H1 (cell line): ENCODE data around the gene ATP2A3. TPM values are rescaled to one million over a fixed set of nuclear protein-coding genes. Genes with fewer than 3 reads are reported as not detected.
A peak's percentile ranks its signal among the peaks of the same experiment; 100 is the strongest.

Experiments used
- CTCF ChIA-PET: fragments of 300-600 bp; sonication (Branson Sonifier 250); formaldehyde crosslinking; loops from one replicate; lab custom pipeline; 2021; ENCODE audit not compliant: partially characterized antibody; lab: Charles Lee
- POLR2A ChIA-PET: fragments of 300-600 bp; sonication (Branson Sonifier 250); formaldehyde crosslinking; loops from one replicate; lab custom pipeline; 2021; ENCODE audit warnings: inconsistent platforms; ENCODE audit not compliant: partially characterized antibody; lab: Charles Lee
- DNase-seq, 2 experiments: peaks; one replicate each; pipeline versions ENCODE4 v3.0.0 to v3.0.0-alpha.2; 2010 to 2022; ENCODE audit warnings: low spot score in 2 of 2, low read depth in 1 of 2, mixed read lengths in 1 of 2
- FAIRE-seq: peaks from 2 replicates; lab custom pipeline; 2011; peaks lifted over from hg19 to GRCh38; lab: Jason Lieb, UNC
- H2AFZ ChIP-seq: 2 replicates; pipeline ENCODE4 v1.8.1; 2012; ENCODE audit warnings: low read length, inconsistent platforms
- H2AK5ac ChIP-seq: 2 replicates; pipeline ENCODE4 v1.6.1; 2013; ENCODE audit warnings: low read depth, low read length
- H2BK120ac ChIP-seq: replicated peaks from 2 replicates; pipeline ENCODE3; 2013; ENCODE audit warnings: low read depth, low read length, inconsistent platforms
- H2BK12ac ChIP-seq: 2 replicates; pipeline ENCODE4 v1.6.1; 2013; ENCODE audit warnings: low read depth, low read length
- H2BK15ac ChIP-seq: 2 replicates; pipeline ENCODE4 v1.6.1; 2013; ENCODE audit warnings: low read length
- H2BK20ac ChIP-seq: 2 replicates; pipeline ENCODE4 v1.6.1; 2013; ENCODE audit warnings: low read length
- H2BK5ac ChIP-seq: 2 replicates; pipeline ENCODE4 v1.6.1; 2013; ENCODE audit warnings: low read depth, low read length
- H3K14ac ChIP-seq: 2 replicates; pipeline ENCODE4 v1.6.1; 2013; ENCODE audit warnings: inconsistent platforms; ENCODE audit not compliant: insufficient read length
- H3K18ac ChIP-seq: 2 replicates; pipeline ENCODE4 v1.6.1; 2013; ENCODE audit warnings: low read length; ENCODE audit errors: extremely low read depth
- H3K23ac ChIP-seq: 2 replicates; pipeline ENCODE4 v1.6.1; 2013; ENCODE audit warnings: inconsistent platforms; ENCODE audit not compliant: insufficient read length
- H3K23me2 ChIP-seq: 2 replicates; pipeline ENCODE4 v1.6.1; 2013; ENCODE audit warnings: low read depth, low read length
- H3K27ac ChIP-seq: 2 replicates; pipeline ENCODE4 v1.6.1; 2011; ENCODE audit warnings: low read depth, low read length, inconsistent platforms
- H3K27me3 ChIP-seq, 4 experiments: replicated peaks in 1 of 4; 1 replicate in 1 of 4; 2 replicates in 3 of 4; pipeline versions ENCODE4 v1.6.1 to v1.8.1; 2011 to 2013; ENCODE audit warnings: low read length in 3 of 4, mild to moderate bottlenecking in 3 of 4, inconsistent platforms in 2 of 4, mixed read lengths in 2 of 4, moderate library complexity in 1 of 4; ENCODE audit not compliant: control insufficient read depth in 3 of 4, insufficient read depth in 3 of 4; ENCODE audit errors: extremely low read depth in 1 of 4
- H3K36me3 ChIP-seq, 4 experiments: 2 replicates each; pipeline versions ENCODE4 v1.6.1 to v1.8.1; 2011 to 2013; ENCODE audit warnings: mild to moderate bottlenecking in 4 of 4, low read length in 3 of 4, moderate library complexity in 2 of 4, control low read depth in 1 of 4, inconsistent platforms in 1 of 4; ENCODE audit not compliant: insufficient read depth in 4 of 4, control insufficient read depth in 2 of 4
- H3K4ac ChIP-seq: replicated peaks from 2 replicates; pipeline ENCODE3; 2013; ENCODE audit warnings: low read length, low read depth, mixed read lengths, inconsistent platforms; ENCODE audit not compliant: insufficient read length
- H3K4me1 ChIP-seq, 4 experiments: replicated peaks in 1 of 4; 1 replicate in 1 of 4; 2 replicates in 3 of 4; pipeline versions ENCODE4 v1.6.1 to v1.8.1; 2011 to 2013; ENCODE audit warnings: low read length in 3 of 4, inconsistent platforms in 2 of 4, mixed read lengths in 1 of 4; ENCODE audit not compliant: insufficient read depth in 4 of 4, control insufficient read depth in 3 of 4
- H3K4me2 ChIP-seq, 2 experiments: 2 replicates each; pipeline versions ENCODE4 v1.6.1 to v1.8.1; 2011 to 2013; ENCODE audit warnings: low read depth in 2 of 2, low read length in 2 of 2, control low read depth in 1 of 2, inconsistent platforms in 1 of 2, mild to moderate bottlenecking in 1 of 2; ENCODE audit not compliant: insufficient read depth in 1 of 2
- H3K4me3 ChIP-seq, 4 experiments: fragments of 200-600, 300-600 bp in 1 of 4; sonication (generic), shearing (Covaris generic), sonication (Bioruptor Twin) in 1 of 4; 2 replicates each; pipeline versions ENCODE4 v1.5.1 to v1.8.1; 2011 to 2016; ENCODE audit warnings: low read length in 4 of 4, low read depth in 3 of 4, control low read depth in 2 of 4, inconsistent platforms in 2 of 4, mild to moderate bottlenecking in 2 of 4, mixed read lengths in 1 of 4, moderate library complexity in 1 of 4; ENCODE audit not compliant: insufficient read depth in 2 of 4; ENCODE audit errors: extremely low read depth in 1 of 4
- H3K56ac ChIP-seq: replicated peaks from 2 replicates; pipeline ENCODE3; 2013; ENCODE audit warnings: low read depth, mild to moderate bottlenecking, mixed read lengths, low read length, inconsistent platforms; ENCODE audit not compliant: insufficient read length
- H3K79me1 ChIP-seq: 2 replicates; pipeline ENCODE4 v1.6.1; 2013; ENCODE audit warnings: low read depth, low read length, control low read depth
- H3K79me2 ChIP-seq, 2 experiments: 2 replicates each; pipeline versions ENCODE4 v1.6.1 to v1.8.1; 2012 to 2013; ENCODE audit warnings: low read length in 2 of 2, mild to moderate bottlenecking in 2 of 2, inconsistent platforms in 1 of 2; ENCODE audit not compliant: insufficient read depth in 2 of 2, control insufficient read depth in 1 of 2
- H3K9ac ChIP-seq, 4 experiments: replicated peaks in 1 of 4; 1 replicate in 1 of 4; 2 replicates in 3 of 4; pipeline versions ENCODE4 v1.6.1 to v1.8.1; 2011 to 2013; ENCODE audit warnings: low read depth in 3 of 4, low read length in 3 of 4, control low read depth in 2 of 4, mild to moderate bottlenecking in 2 of 4, moderate library complexity in 2 of 4, inconsistent platforms in 1 of 4; ENCODE audit errors: extremely low read depth in 1 of 4
- H3K9me3 ChIP-seq, 2 experiments: 2 replicates each; pipeline versions ENCODE4 v1.6.1 to v1.8.1; 2012 to 2013; ENCODE audit warnings: mild to moderate bottlenecking in 2 of 2, moderate library complexity in 2 of 2, control low read depth in 1 of 2, inconsistent platforms in 1 of 2, low read depth in 1 of 2, low read length in 1 of 2, mixed read lengths in 1 of 2; ENCODE audit not compliant: insufficient read depth in 2 of 2
- H4K20me1 ChIP-seq, 2 experiments: replicated peaks in 1 of 2; 2 replicates each; pipeline versions ENCODE3 to v1.8.1; 2011 to 2013; ENCODE audit warnings: inconsistent platforms in 2 of 2, low read length in 2 of 2, mild to moderate bottlenecking in 1 of 2; ENCODE audit not compliant: insufficient read depth in 2 of 2, control insufficient read depth in 1 of 2
- H4K5ac ChIP-seq: 2 replicates; pipeline ENCODE4 v1.6.1; 2013; ENCODE audit warnings: low read length, low read depth, mixed read lengths, inconsistent platforms; ENCODE audit not compliant: insufficient read length
- H4K8ac ChIP-seq: 2 replicates; pipeline ENCODE4 v1.8.0; 2013; ENCODE audit warnings: mild to moderate bottlenecking, moderate library complexity, low read length, inconsistent platforms; ENCODE audit not compliant: insufficient read depth; ENCODE audit errors: extremely low read depth
- H4K91ac ChIP-seq: replicated peaks from 2 replicates; pipeline ENCODE3; 2013; ENCODE audit warnings: low read length, mixed read lengths, inconsistent platforms; ENCODE audit not compliant: insufficient read length
- CBX5 ChIP-seq: fragments of 300-800, 300-1000 bp; sonication (generic); IDR thresholded peaks from 2 replicates; pipeline ENCODE4 v1.7.1; 2016; ENCODE audit warnings: antibody characterized with exemption, low read length, low read depth
- WGBS, 2 experiments: shearing (Covaris generic) in 1 of 2; methylation state at CpG; one replicate each; pipeline versions ENCODE4 v1.1.6 to v1.1.7; 2013 to 2015; ENCODE audit warnings: low lambda C conversion rate in 2 of 2, mixed read lengths in 2 of 2, inconsistent platforms in 1 of 2, low coverage in 1 of 2, missing lambda C conversion rate in 1 of 2; ENCODE audit not compliant: insufficient replicate concordance in 2 of 2, insufficient coverage in 1 of 2, insufficient read length in 1 of 2; ENCODE audit errors: extremely low coverage in 1 of 2, missing lambda C conversion rate in 1 of 2; 5-methylcytosine and 5-hydroxymethylcytosine counted together
- polyA plus RNA-seq, 7 experiments: library from polyadenylated mRNA; depleted of rRNA in 3 of 7; stranded (reverse) in 5 of 7; unstranded in 2 of 7; fragments of >200 nt in 5 of 7; fragments of 200-250 nt in 2 of 7; gene quantifications; 1 replicate in 5 of 7; 2 replicates in 1 of 7; 4 replicates in 1 of 7; pipeline versions ENCODE4 v1.2.1 to v1.2.3, GENCODE V29; 2011 to 2013; ENCODE audit warnings: missing spikeins in 2 of 7, mixed read lengths in 2 of 7
- total RNA-seq: library from RNA; stranded (reverse); fragmentation: NEBNext Ultra II Directional; extraction: Animal tissue kit (Norgen Biotek cat#: 25700); gene quantifications from 2 replicates; pipeline ENCODE4 v1.2.1, GENCODE V29; 2021
- TF ChIP-seq, protein P1 (sequence below): IDR thresholded peaks from 2 replicates; pipeline ENCODE4 v1.6.1; 2011; ENCODE audit warnings: low read length, improper control_type of control experiment

ATP2A3 gene
- total and polyA plus RNA-seq, 2 of the 8 experiments (the other 6 are each of a cell fraction or from before 2014, with no cell fraction given), result 18.4 to 32.5 TPM

DNA sequence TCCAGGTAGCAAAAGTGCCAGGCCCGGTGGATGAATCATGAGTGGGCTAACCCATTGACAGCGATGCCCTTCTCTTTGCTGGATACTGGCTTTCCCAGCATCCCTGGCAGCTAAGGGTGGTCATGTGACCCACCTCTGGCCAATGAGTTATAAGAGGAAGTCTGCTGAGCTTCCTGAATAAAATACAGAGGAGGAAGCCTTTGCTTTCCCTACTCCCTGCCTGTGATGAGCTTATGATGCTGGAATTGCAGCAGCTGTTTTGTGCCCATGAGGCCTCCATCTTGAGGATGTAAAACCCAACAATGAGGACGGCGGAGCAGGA lies 15.0 kb upstream of the ATP2A3 start:
- H3K9me3 ChIP-seq, result peaks cover 6 to 7% of the 10 kb centered on the region in 2 experiments; a peak in 2 of 4 replicates
- no peak overlapping the region for H3K4me3 ChIP-seq
- FAIRE-seq (no peak), DNase-seq (no peak)
- WGBS, 2 experiments, result 92% methylated on average over 4 of the region's 4 CpGs; no CpG with 5 or more reads in 1 of the 2 experiments
- no peak overlapping the region for H3K18ac ChIP-seq
- H3K27me3 ChIP-seq, result no peaks in the 10 kb centered on the region
- ChIA-PET POLR2A (interaction anchor here (1.0 to 1.1 kb wide), 2 partner anchors 9 to 239 kb away, joined by 3 read pairs; no protein-coding TSS in a partner anchor), CTCF (interaction anchor here (0.6 to 1.8 kb wide), 6 partner anchors 10 to 44 kb away, joined by 3 to 7 read pairs (median 4); no protein-coding TSS in a partner anchor)
- H3K4me1 ChIP-seq, result peaks cover 4 to 33% (median 23%) of the 10 kb centered on the region in 4 experiments
- H4K8ac ChIP-seq, result no peak overlapping the region
- H3K4ac ChIP-seq, result no peak overlapping the region
- peak overlapping the region; percentile 43; the same call in 1 of the 2 replicates for H2BK12ac ChIP-seq
- H3K23ac ChIP-seq, result no peak overlapping the region
- no peak overlapping the region for H2BK120ac ChIP-seq
- no peaks in the 10 kb centered on the region for H3K36me3 ChIP-seq
- no peak overlapping the region for H2AK5ac ChIP-seq
- H4K5ac ChIP-seq, result no peak overlapping the region
- H2BK20ac ChIP-seq, result no peak overlapping the region; the same call in 1 of the 2 replicates
- 0 out of 2 replicates have a peak overlapping the region, but pooled peaks have one; percentile 30 for H2BK5ac ChIP-seq
- H3K9ac ChIP-seq, result no peak overlapping the region
- H3K14ac ChIP-seq, result no peak overlapping the region
- 0 out of 2 replicates have a peak overlapping the region, but pooled peaks have one; percentile 76 for H2AFZ ChIP-seq
- no peak overlapping the region for H2BK15ac ChIP-seq
- no peak overlapping the region for H3K27ac ChIP-seq
- no peaks in the 10 kb centered on the region for H4K20me1 ChIP-seq
- no peaks in the 10 kb centered on the region for H3K79me1 ChIP-seq
- no peak overlapping the region for H4K91ac ChIP-seq
- no peak overlapping the region for H3K56ac ChIP-seq
- H3K79me2 ChIP-seq, result no peaks in the 10 kb centered on the region
- TF ChIP-seq CBX5, result no peak
- TF ChIP-seq, protein P1, sequence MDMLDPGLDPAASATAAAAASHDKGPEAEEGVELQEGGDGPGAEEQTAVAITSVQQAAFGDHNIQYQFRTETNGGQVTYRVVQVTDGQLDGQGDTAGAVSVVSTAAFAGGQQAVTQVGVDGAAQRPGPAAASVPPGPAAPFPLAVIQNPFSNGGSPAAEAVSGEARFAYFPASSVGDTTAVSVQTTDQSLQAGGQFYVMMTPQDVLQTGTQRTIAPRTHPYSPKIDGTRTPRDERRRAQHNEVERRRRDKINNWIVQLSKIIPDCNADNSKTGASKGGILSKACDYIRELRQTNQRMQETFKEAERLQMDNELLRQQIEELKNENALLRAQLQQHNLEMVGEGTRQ, result peak; percentile 28; the same call in 1 of the 2 replicates
- H3K23me2 ChIP-seq, result no peaks in the 10 kb centered on the region
- H3K4me2 ChIP-seq, result no peak overlapping the region
